SJCRH30 (cell line): ENCODE data around the gene ESPN. TPM values are rescaled to one million over a fixed set of nuclear protein-coding genes. Genes with fewer than 3 reads are reported as not detected.
"Not testable (repeated sequence)": the region's sequence is repeated elsewhere in the genome, so short reads cannot be mapped to it uniquely, and the experiment has no call there.

Experiments
- DNase-seq, 2 experiments: peaks; one replicate each; pipeline ENCODE4 v3.0.0-alpha.2; 2015 to 2020
- H3K27ac ChIP-seq: fragments of 250-450 bp; sonication (Bioruptor Pico); 2 replicates; pipeline ENCODE4 v1.5.1; 2020; ENCODE audit warnings: mild to moderate bottlenecking, moderate library complexity
- H3K27me3 ChIP-seq: fragments of 250-450 bp; sonication (Bioruptor Pico); 2 replicates; pipeline ENCODE4 v1.5.1; 2020; ENCODE audit warnings: mild to moderate bottlenecking, moderate library complexity
- H3K36me3 ChIP-seq: fragments of 250-450 bp; sonication (Bioruptor Pico); 2 replicates; pipeline ENCODE4 v1.5.1; 2020; ENCODE audit warnings: mild to moderate bottlenecking, moderate library complexity
- H3K4me1 ChIP-seq: fragments of 250-450 bp; sonication (Bioruptor Pico); 2 replicates; pipeline ENCODE4 v1.5.1; 2020; ENCODE audit warnings: mild to moderate bottlenecking, moderate library complexity
- H3K4me3 ChIP-seq: fragments of 250-450 bp; sonication (Bioruptor Pico); 2 replicates; pipeline ENCODE4 v1.5.1; 2020; ENCODE audit warnings: mild to moderate bottlenecking, moderate library complexity
- H3K9me3 ChIP-seq: fragments of 250-450 bp; sonication (Bioruptor Pico); replicated peaks from 2 replicates; pipeline ENCODE4 v1.5.1; 2020; ENCODE audit warnings: mild to moderate bottlenecking, moderate library complexity
- total RNA-seq: library from RNA; depleted of rRNA; stranded (reverse); fragments of >200 nt; shearing (Covaris generic); gene quantifications from 2 replicates; pipeline ENCODE4 v1.2.3, GENCODE V29; 2014

The ESPN gene
- total RNA-seq, 1 experiment from 2014 or later: 0.55 TPM

DNA sequence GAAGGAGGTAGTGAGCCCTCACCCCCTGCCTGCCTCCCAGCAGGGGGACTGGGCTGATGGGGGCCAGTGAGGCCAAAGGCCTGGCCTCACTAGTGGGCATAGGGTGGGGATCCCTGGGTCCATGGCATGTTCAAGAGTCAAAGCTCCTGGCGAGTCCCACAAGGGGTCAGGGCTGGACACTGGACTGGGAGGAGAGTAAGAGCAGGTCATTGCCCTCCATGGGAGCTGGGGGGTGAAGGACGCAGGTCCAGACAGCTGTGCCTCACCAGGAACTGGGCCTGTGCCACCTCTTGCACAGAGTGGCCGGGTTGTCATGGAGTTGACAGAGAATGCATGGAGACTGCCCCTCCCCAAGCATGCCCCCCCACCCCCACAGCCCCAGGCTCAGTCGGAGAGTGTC is 21.4 kb downstream of the ESPN start:
- not testable (repeated sequence) for DNase-seq, H3K4me3 ChIP-seq, H3K9me3 ChIP-seq, H3K27ac ChIP-seq, H3K4me1 ChIP-seq, H3K36me3 ChIP-seq
- peaks cover 38% of the 10 kb centered on the region for H3K27me3 ChIP-seq

- H3K27me3 ChIP-seq: peaks cover 38% of the 10 kb centered on the region
- H3K36me3 ChIP-seq: no peaks in the 10 kb centered on the region
- H3K27ac ChIP-seq: no peak overlapping the region
- peak overlapping the region; percentile 57 for H3K4me3 ChIP-seq
- peaks cover 8% of the 10 kb centered on the region; the same call in 1 of the 2 replicates for H3K4me1 ChIP-seq
- DNase-seq: no peak
- H3K9me3 ChIP-seq: no peaks in the 10 kb centered on the region
Observed at GRCh38 chr1:6446665-6447015, 22.1 kb downstream of the ESPN start.

- Histone ChIP-seq H3K27ac (no peak overlapping the region), H3K36me3 (no peaks in the 10 kb centered on the region), H3K27me3 (peaks cover 38% of the 10 kb centered on the region), H3K9me3 (no peaks in the 10 kb centered on the region), H3K4me1 (peaks cover 8% of the 10 kb centered on the region; the same call in 1 of the 2 replicates), H3K4me3 (peak overlapping the region; percentile 57)
- DNase-seq: peak in 1 of 2 experiments; percentile 56
Observed at GRCh38 chr1:6447016-6447817, 22.6 kb downstream of the ESPN start.

DNA sequence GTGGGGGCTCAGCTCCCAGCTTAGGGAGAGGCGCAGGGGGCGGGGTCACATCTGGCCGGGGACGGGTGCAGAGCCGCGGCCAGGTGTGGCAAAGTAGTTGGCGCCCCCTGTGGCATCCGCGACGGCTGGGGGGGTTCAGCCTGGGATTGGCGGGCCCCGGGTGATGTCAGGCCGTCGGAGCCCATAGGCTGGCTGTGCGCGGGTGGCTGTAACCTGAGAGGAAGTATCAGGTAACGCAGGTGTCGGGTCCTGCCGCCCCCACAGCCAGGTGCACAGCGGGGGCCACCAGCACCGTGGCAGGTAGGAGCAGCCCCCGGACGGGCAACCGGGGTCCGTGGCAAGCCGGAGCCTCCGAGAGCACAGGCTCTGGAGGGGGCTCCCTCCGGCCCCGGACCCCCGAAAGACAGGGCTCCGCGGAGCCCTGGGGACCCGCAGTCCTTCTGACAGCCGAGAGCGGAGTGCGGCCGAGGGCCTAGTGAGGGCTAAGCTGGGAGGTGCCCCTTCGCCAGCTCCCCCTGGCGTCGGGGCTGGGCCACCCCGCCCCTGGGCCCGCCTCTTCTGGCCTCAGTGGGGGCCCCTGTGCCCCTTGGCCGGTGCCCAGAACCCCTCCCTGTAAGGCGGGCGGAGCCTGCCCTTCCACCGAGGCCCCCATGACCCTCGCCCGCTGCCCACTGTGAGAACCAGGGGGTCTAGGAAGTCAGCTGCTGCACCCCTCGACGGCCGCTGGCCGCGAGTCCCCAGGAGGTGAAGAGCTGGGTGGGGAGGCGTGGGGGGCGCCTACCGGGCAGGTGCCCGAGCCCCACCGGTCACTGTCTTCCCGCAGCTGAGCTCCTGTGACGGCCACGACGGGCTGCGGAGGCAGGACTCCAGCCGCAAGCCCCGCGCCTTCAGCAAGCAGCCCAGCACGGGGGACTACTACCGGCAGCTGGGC is 23.5 kb downstream of the ESPN start:
- Histone ChIP-seq H3K27ac (no peak overlapping the region), H3K27me3 (peaks cover 38% of the 10 kb centered on the region), H3K4me1 (peaks cover 8% of the 10 kb centered on the region; the same call in 1 of the 2 replicates), H3K4me3 (peak overlapping the region; percentile 57), H3K9me3 (no peaks in the 10 kb centered on the region), H3K36me3 (no peaks in the 10 kb centered on the region)
- no peak for DNase-seq

DNA sequence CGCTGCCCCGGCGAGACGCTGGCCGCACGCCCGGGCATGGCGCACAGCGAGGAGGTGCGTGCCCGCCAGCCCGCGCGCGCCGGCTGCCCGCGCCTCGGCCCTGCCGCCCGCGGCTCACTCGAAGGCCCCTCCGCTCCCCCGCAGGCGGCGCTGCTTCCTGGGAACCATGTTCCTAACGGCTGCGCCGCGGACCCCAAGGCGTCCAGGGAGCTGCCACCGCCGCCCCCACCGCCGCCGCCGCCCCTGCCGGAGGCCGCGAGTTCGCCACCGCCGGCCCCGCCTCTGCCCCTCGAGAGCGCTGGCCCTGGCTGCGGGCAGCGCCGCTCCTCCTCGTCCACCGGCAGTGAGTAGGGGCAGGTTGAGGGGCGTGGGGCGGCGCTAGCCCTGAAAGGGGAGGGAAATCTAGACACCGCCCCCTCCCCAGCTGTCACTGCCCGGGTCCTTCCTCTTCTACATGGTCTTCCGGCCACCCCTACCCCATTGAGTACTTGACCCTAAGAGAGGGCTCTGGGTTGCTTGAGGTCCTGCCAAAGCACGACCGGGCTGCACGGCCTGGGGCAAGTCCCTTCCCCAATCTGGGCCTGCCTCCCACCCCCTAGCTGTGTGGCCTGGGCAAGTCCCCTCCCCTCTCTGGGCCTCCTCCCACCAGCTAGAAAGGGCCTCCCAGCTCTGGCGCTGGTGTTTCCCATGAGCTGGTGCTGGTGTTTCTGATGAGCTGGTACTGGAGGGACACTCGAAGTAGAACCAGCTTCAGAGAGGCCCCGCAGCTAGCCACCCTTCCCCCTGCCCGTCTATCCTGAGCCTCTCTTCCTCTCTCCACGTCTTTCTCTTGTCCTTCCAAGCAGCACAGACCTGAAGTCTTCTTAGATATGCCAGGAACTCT is 24.4 kb downstream of the ESPN start:
- Histone ChIP-seq H3K4me3 (peak overlapping the region; percentile 37), H3K27me3 (peaks cover 38% of the 10 kb centered on the region)
- DNase-seq: peak; percentile 53 to 61

GRCh38 chr1:6450005-6450450 is 25.5 kb downstream of the ESPN start:
- H3K4me1 ChIP-seq: peaks cover 8% of the 10 kb centered on the region; the same call in 1 of the 2 replicates
- no peaks in the 10 kb centered on the region for H3K9me3 ChIP-seq
- H3K4me3 ChIP-seq: no peak overlapping the region
- no peak overlapping the region for H3K27ac ChIP-seq
- H3K27me3 ChIP-seq: peaks cover 38% of the 10 kb centered on the region
- no peaks in the 10 kb centered on the region for H3K36me3 ChIP-seq
- DNase-seq: no peak

More for the DNA sequence above, 24.4 kb downstream of the ESPN start:
- Histone ChIP-seq H3K36me3 (no peaks in the 10 kb centered on the region), H3K4me1 (peaks cover 8% of the 10 kb centered on the region; the same call in 1 of the 2 replicates), H3K9me3 (no peaks in the 10 kb centered on the region), H3K27ac (no peak overlapping the region)

DNA sequence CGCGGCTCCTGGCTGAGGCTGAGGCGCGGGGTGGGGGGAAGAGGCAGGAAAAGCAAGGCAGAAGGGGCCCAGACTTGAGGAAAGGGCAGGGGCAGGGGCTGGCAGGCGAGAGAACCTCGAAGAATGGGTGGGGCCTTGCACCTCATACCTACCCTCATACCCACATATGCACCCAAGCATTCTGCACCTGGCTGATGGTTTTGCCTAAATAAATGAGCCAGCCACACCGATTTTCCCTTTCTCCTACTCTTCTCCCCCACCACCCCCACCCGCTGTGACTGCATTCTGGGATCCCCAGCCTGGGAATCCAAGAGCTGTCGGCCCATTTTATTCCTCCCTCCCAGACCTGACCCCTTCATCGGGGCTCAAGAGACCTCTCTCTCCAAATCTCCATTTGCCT is 25.9 kb downstream of the ESPN start:
- H3K36me3 ChIP-seq: not testable (repeated sequence)
- peaks cover 38% of the 10 kb centered on the region for H3K27me3 ChIP-seq

DNA sequence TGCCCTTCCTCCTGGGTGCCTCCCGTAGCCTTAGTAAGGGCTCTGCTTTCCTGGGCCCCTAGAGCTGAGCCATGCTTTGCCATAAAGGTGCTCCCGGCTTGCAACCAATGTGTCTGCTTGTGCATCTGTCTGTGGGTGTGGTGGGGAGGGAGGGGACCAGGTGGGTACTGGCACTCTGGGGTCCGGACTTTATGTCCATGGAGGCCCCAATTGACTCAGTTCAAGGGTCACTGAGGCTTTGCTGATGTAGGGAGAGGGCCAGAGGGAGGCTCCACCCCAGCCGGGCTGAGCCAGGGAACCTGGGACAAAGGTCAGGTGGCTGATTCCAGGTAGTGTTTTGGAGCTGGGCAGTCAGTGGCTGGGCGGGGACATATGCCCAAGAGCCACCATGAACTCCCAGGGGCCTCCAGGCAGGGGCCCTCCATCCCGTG is 26.4 kb downstream of the ESPN start:
- Histone ChIP-seq H3K4me3 (no peak overlapping the region), H3K27ac (no peak overlapping the region), H3K9me3 (no peaks in the 10 kb centered on the region), H3K4me1 (peaks cover 8% of the 10 kb centered on the region; the same call in 1 of the 2 replicates), H3K36me3 (no peaks in the 10 kb centered on the region), H3K27me3 (peaks cover 38% of the 10 kb centered on the region)
- DNase-seq: no peak

More for the DNA sequence above, 25.9 kb downstream of the ESPN start:
- not testable (repeated sequence) for H3K4me3 ChIP-seq, DNase-seq, H3K9me3 ChIP-seq, H3K27ac ChIP-seq, H3K4me1 ChIP-seq

DNA sequence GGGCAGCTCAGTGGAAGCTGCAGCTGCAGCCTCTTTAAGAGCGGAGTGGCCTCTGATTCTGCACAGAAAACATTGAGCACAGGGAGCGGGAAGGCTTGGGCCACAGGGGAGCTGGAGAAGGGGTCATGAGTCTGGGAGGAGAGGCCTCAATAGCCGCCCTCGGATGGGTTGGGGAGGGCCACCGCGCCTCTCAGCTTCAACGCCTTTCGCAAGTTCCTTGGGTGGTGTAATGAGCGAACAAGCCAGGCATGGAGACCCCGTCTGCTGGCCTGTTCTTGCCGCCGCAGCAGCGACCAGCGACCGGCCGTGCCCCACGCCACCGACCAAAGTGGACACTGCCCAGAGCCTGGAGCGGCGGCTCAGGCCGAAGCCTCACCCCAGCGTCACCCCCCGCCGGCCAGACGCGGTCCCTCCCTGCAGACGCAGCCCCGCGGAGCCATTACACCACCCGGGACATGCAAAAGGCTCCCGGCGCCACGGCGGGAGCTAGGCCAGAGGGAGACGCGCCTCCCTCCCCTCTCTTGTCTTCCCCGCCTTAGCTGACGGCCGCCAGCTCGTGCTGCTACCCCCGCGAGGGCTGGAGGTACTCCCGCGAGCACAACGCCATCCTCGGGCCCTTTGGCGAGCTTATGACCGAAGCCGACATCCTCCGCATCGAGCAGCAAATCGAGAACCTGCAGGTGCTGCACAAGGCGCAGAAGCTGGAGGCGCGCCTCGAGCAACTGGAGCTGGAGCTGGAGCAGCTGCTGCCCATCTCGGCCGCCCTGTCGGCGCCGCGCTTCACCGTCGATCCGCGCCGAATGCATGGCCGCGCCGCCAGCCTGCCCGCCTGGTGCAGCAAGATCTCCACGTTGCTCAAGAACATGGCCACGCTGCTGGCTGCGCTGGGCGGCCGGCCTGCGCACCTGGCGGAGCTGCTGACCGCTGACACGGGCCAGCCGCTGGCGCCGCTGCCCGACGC is 29.6 kb downstream of the ESPN start:
- H3K36me3 ChIP-seq, DNase-seq, H3K9me3 ChIP-seq, H3K4me1 ChIP-seq, H3K4me3 ChIP-seq, H3K27ac ChIP-seq: not testable (repeated sequence)
- peaks cover 15% of the 10 kb centered on the region for H3K27me3 ChIP-seq

DNA sequence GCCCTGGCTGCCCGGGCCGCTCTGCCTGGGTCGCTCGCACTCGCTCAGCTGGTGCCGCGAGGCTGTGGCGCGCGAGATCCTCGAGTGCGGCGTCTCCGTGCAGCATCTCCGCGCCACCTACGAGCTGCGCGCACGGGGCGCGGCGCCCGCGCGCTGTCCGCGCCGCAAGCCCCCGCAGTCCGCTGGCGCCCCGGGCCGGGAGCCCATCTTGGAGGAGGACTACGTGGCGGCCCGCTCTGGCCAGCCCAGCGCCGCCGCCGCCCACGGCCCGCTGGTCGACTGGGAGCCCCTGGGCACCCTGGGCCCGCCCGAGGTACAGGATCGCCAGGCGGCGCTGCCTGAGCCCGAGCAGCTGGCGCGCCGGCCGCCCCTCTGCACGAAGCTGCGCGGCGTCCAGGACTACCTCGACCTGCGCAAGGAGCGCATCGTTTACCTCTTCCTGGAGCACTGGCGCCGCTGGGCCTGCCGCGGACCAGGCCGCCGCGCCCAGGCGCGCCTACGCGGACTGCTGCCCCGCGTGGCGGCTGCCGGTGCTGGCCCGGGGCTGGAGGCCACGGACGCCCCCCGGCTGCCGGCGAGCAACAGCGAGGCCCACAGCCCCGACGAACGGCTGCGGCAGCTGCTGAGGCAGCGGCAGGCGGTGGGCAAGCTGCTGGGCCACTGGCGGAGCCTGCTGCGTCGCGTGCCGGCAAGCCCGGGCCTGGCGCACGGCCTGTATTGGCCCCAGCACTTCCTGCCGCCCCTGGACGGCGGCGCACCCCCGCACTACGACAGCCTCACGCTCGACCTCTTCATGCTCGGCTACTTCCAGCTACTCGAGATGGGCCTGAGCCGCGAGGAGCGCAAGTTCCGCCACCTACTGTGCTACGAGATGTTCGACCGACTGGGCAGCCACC is 30.5 kb downstream of the ESPN start:
- no peak overlapping the region for H3K27ac ChIP-seq
- H3K4me1 ChIP-seq: no peaks in the 10 kb centered on the region
- H3K27me3 ChIP-seq: peaks cover 7% of the 10 kb centered on the region; the same call in 1 of the 2 replicates
- H3K9me3 ChIP-seq: no peaks in the 10 kb centered on the region
- no peaks in the 10 kb centered on the region for H3K36me3 ChIP-seq
- DNase-seq: no peak
- no peak overlapping the region for H3K4me3 ChIP-seq

GRCh38 chr1:6455752-6456520 is 31.4 kb downstream of the ESPN start:
- H3K9me3 ChIP-seq, H3K4me3 ChIP-seq, H3K27me3 ChIP-seq, DNase-seq, H3K4me1 ChIP-seq, H3K27ac ChIP-seq, H3K36me3 ChIP-seq: not testable (repeated sequence)
